T-helper 2 cell treated with Interferon-gamma antibody and Interleukin-4, amounts not matched to agents 100 ng/mL and 5 ng/mL, for 36 hours (primary cell): ENCODE results near the gene PGLYRP1. TPM values are rescaled to one million over a fixed set of nuclear protein-coding genes. Genes with fewer than 3 reads are reported as not detected.

Experiments
- intact Hi-C: fragments of 100-400 bp; cut with micrococcal nuclease; formaldehyde crosslinking; loops from one replicate; pipeline ENCODE4 v1.15.1; 2023
- total RNA-seq: library from RNA; stranded (reverse); gene quantifications from 2 replicates; pipeline ENCODE4 v1.2.3, GENCODE V29; 2022

PGLYRP1 gene
- total RNA-seq, 1 donor from 2014 or later = not detected

- intact Hi-C loops = no loop called here
Observed at GRCh38 chr19:46032597-46033025, 9.8 kb upstream of the PGLYRP1 start.

GRCh38 chr19:46031781-46032596, 9.1 kb upstream of the PGLYRP1 start:
- intact Hi-C loops = no loop called here

- intact Hi-C loops = no loop called here
Observed at GRCh38 chr19:46030812-46031550, 8.1 kb upstream of the PGLYRP1 start.

GRCh38 chr19:46025835-46026234, 3.0 kb upstream of the PGLYRP1 start:
- intact Hi-C loops = no loop called here

- intact Hi-C loops = no loop called here
Observed at GRCh38 chr19:46023311-46023779, 492 bp upstream of the PGLYRP1 start.

GRCh38 chr19:46022061-46022430, 807 bp downstream of the PGLYRP1 start:
- intact Hi-C loops = no loop called here

GRCh38 chr19:46021531-46022041, 1.3 kb downstream of the PGLYRP1 start:
- intact Hi-C loops = no loop called here

GRCh38 chr19:46020819-46021125, 2.1 kb downstream of the PGLYRP1 start:
- intact Hi-C loops = no loop called here

- intact Hi-C loops = loop anchor here (5.0 kb wide), 2 partner anchors 92 to 202 kb away; partner anchors contain the start of gene RSPH6A
Observed at GRCh38 chr19:46019270-46019669, 3.6 kb downstream of the PGLYRP1 start.

GRCh38 chr19:46018729-46019251, 4.1 kb downstream of the PGLYRP1 start:
- intact Hi-C loops = loop anchor here (5.0 kb wide), 2 partner anchors 91 to 201 kb away; partner anchors contain the start of gene RSPH6A

- intact Hi-C loops = loop anchor here (2.0 to 5.0 kb wide), 3 partner anchors 91 to 247 kb away; partner anchors contain the start of gene RSPH6A
Observed at GRCh38 chr19:46017874-46018675, 4.8 kb downstream of the PGLYRP1 start.

- intact Hi-C loops = loop anchor here (2.0 to 5.0 kb wide), 3 partner anchors 90 to 246 kb away; partner anchors contain the start of gene RSPH6A
Observed at GRCh38 chr19:46017095-46017429, 5.8 kb downstream of the PGLYRP1 start.

- intact Hi-C loops = loop anchor here (1.0 to 5.0 kb wide), 4 partner anchors 21 to 246 kb away; partner anchors contain the start of genes CCDC61 and RSPH6A
Observed at GRCh38 chr19:46016426-46017094, 6.3 kb downstream of the PGLYRP1 start.

- intact Hi-C loops = loop anchor here (1.0 to 5.0 kb wide), 4 partner anchors 21 to 245 kb away; partner anchors contain the start of genes CCDC61 and RSPH6A
Observed at GRCh38 chr19:46015687-46016425, 7.0 kb downstream of the PGLYRP1 start.

- intact Hi-C loops = loop anchor here (5.0 kb wide), 2 partner anchors 88 to 198 kb away; partner anchors contain the start of gene RSPH6A
Observed at GRCh38 chr19:46014941-46015686, 7.7 kb downstream of the PGLYRP1 start.

GRCh38 chr19:46014534-46014933, 8.3 kb downstream of the PGLYRP1 start:
- intact Hi-C loops = no loop called here

- intact Hi-C loops = no loop called here
Observed at GRCh38 chr19:46009530-46010510, 13.0 kb downstream of the PGLYRP1 start.

GRCh38 chr19:46006411-46006810, 16.4 kb downstream of the PGLYRP1 start:
- intact Hi-C loops = no loop called here
